HCEC 1CT (cell line): Measurements from ENCODE around the gene EXOG.

Source experiments
- DNase-seq: peaks from one replicate; pipeline ENCODE4 v3.0.0-alpha.2; 2017

The EXOG gene

GRCh38 chr3:38474928-38475605, 21.1 kb upstream of the EXOG start:
- no peak for DNase-seq

GRCh38 chr3:38475716-38476115, 20.4 kb upstream of the EXOG start:
- DNase-seq = no peak

GRCh38 chr3:38476157-38476756, 19.9 kb upstream of the EXOG start:
- DNase-seq = no peak

GRCh38 chr3:38477057-38477820, 18.9 kb upstream of the EXOG start:
- DNase-seq = no peak

GRCh38 chr3:38477839-38478450, 18.2 kb upstream of the EXOG start:
- no peak for DNase-seq

GRCh38 chr3:38478901-38479300, 17.2 kb upstream of the EXOG start:
- DNase-seq = no peak

- peak; percentile 49 for DNase-seq
These were observed 16.6 kb upstream of the EXOG start for GRCh38 chr3:38479431-38480092.

GRCh38 chr3:38480093-38480445, 16.1 kb upstream of the EXOG start:
- DNase-seq = no peak

GRCh38 chr3:38480930-38481329, 15.2 kb upstream of the EXOG start:
- no peak for DNase-seq

- no peak for DNase-seq
These were observed 13.2 kb upstream of the EXOG start for GRCh38 chr3:38482951-38483350.

- DNase-seq = no peak
These were observed 8.8 kb upstream of the EXOG start for GRCh38 chr3:38487323-38487722.

- no peak for DNase-seq
These were observed 7.2 kb upstream of the EXOG start for GRCh38 chr3:38488949-38489348.

GRCh38 chr3:38489766-38490165, 6.4 kb upstream of the EXOG start:
- no peak for DNase-seq

- no peak for DNase-seq
These were observed 5.7 kb upstream of the EXOG start for GRCh38 chr3:38490281-38491030.

- DNase-seq = no peak
These were observed 4.9 kb upstream of the EXOG start for GRCh38 chr3:38491215-38491614.

- peak; percentile 59 for DNase-seq
These were observed 3.1 kb upstream of the EXOG start for GRCh38 chr3:38493031-38493430.

- DNase-seq = peak; percentile 44
These were observed 891 bp downstream of the EXOG start for GRCh38 chr3:38497031-38497430.

- no peak for DNase-seq
These were observed 4.7 kb downstream of the EXOG start for GRCh38 chr3:38500688-38501417.

GRCh38 chr3:38507120-38507519, 11.0 kb downstream of the EXOG start:
- no peak for DNase-seq

GRCh38 chr3:38509732-38510131, 13.6 kb downstream of the EXOG start:
- no peak for DNase-seq

- DNase-seq = no peak
These were observed 14.5 kb downstream of the EXOG start for GRCh38 chr3:38510631-38511030.

GRCh38 chr3:38511546-38511945, 15.4 kb downstream of the EXOG start:
- DNase-seq = no peak
